ENCODE measurements around the gene MYPN.
"Not testable (repeated sequence)": the region's sequence is repeated elsewhere in the genome, so short reads cannot be mapped to it uniquely, and the experiment has no call there.

MYPN gene

DNA sequence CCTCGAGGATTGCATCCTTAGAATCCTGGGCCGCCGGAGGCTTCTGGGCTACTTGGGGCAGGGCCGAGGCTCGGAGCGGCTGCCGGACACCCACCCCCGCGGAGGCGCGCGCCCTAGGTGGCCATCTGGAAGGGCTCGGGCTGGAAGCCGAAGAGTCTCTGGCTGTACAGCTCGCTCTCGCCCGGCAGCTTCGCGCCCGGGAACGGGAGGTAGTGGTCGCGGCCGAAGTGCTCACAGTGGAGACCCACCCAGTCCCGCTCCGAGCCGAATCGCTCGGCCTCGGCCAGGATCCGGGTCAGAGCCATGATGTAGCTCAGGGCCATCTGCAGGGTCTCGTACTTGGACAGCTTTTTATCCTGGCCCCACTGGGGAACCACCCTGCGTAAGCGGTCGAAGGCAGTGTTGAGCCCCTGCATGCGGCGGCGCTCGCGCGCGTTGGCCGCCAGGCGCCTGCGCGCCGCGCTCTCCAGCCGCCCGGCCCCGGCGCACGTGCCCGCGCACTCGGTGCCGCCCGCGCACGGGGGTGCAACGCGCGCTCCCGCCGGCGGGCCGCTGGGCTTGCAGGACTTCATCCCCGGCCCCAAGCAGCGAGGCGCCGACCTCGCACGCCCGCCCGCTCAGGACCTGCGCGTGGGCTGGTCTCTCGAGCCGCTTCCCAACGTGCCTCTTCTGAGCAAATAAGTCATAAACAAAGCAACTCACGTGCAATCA is 122.0 kb downstream of the MYPN start:
- DNase-seq (ENCODE audit: low spot score): peak; percentile 39

DNA sequence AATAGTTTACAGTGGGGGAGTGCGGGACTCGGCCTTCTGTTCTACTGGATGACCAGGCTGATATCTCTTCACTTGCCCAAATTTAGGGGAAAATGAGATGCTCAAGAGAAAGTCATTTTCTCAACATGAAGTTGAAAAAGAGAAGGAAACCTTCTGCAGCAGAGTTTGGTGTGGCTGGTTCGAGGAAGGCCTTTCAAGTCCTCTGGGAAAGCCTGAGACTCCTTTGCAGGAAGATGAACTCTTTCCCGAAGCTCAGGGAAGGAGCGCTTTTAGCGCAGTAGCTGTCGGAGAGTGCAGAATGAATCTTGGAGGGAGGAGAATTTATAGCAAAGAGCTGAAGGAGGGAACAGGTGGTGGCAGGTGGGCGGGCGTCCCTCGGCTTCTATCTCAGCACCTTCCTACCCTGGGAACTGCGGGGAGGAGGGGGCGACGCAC is 122.5 kb downstream of the MYPN start, which contains the start of gene ATOH7:
Gene ATOH7, minus strand, starts transcription at position 297 of the 435 bp plus-strand sequence. CDS start 436 bp downstream, outside the sequence.
- DNase-seq (ENCODE audit: low spot score): no peak

DNA sequence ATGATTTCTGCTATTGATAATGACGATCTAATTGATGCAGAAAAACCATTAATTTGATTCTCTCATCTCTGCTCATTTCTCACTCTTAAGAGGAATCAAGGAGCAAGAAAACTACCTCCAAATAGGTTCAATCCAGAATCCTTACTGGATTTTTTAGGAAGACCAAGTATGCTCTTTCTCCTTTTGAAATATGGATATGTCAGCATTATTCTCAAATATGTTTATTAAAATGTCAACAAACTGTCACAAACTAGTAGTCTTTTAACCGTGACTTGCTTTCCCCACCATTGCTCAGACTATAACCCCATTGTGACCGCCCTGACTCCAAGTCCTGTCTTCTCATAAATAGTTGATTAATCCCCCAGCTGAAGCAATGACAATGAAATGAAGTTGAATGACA is 123.8 kb downstream of the MYPN start:
- DNase-seq (ENCODE audit: low spot score): no peak

DNA sequence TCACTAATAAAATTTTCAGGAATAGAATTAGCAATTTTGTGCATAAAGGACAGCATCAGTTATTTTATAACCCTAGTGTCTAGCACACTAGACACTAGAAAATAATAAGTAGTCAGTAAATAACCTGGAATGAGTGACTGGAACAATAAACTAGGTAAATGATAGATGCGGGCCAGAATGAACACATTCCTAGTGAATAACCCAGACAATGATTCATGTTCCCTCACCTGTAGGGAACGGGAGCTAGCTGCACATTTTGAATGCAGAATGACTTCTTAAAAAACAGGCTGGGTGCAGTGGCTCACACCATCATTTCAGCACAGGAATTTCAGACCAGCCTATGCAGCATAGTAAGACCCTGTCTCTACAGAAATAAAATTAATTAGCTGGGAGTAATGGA is 125.8 kb downstream of the MYPN start:
- no peak for DNase-seq (ENCODE audit: low spot score)

DNA sequence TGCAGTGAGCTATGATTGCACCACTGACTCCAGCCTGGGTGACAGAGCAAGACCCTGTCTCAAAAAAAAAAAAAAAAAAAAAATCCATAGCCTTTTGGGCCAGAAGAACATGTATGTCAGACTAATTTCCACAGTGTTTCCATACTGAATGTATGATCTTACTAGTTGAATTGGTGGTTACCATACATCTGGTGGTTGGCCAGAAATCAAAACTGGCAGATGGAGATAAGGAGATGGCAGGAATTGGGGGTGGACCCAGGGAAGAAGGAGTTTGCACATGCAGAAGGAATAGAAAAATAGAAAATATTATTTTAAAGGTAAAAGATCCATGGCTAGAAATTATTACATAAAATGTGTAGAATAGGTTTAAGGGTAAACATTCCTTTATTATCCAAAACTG is 126.3 kb downstream of the MYPN start:
- DNase-seq (ENCODE audit: low spot score): no peak

DNA sequence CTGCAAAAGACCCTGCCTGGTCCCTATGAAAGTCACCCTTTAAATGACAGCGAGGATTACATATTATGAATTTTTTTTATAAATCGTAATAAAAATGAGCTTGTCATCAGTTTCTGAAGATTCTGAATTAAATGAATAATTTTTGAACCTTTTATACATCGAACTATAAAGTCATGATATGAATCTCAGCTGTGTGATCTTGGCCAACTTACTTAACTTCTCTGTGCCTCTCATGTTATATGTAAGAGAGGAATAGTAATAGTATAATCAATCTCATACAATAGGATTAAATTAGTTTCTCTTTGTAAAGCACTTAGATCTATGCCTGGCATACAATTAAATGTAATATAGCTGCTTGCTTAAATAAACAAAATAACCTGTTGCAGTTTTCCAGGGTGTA is 127.9 kb downstream of the MYPN start:
- DNase-seq (ENCODE audit: low spot score): no peak

DNA sequence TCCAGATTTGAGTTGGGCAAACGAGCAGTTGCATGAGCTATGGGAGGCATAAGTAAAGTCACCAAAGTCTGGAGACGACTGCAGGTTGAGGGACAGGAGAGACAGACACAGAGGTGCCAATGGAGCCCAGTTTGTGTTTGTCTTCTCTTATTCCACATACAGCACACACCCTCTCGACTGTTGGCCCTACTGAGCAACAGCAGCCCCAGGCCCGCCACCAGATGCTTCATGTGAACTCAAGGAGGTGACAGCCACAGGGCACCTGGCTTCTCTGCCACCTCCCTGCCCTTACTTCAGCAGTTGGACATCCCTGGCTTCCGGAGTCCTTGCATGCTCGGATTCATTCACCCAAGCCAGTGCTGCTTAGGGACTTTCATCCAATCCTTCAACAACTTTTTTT is 129.1 kb downstream of the MYPN start:
- no peak for DNase-seq (ENCODE audit: low spot score)

DNA sequence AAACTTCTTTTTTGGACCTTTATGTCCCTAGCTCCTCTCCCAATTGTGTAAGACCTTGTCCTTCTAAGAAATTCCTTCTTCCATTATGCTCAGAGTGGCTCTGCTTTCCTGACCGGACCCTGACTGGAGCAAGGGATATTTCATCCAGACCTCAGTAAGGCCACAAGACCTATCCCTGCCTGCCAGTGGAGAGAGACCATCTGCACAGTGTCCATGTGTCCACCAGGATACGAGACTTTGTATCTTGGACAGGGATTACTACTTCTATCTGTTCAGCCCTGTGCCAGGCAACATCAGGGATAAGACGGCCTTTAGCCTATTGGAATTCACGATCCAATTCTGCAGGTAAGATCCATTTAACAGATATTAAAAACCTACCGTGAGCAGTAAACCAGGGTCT is 129.8 kb downstream of the MYPN start:
- no peak for DNase-seq (ENCODE audit: low spot score)

DNA sequence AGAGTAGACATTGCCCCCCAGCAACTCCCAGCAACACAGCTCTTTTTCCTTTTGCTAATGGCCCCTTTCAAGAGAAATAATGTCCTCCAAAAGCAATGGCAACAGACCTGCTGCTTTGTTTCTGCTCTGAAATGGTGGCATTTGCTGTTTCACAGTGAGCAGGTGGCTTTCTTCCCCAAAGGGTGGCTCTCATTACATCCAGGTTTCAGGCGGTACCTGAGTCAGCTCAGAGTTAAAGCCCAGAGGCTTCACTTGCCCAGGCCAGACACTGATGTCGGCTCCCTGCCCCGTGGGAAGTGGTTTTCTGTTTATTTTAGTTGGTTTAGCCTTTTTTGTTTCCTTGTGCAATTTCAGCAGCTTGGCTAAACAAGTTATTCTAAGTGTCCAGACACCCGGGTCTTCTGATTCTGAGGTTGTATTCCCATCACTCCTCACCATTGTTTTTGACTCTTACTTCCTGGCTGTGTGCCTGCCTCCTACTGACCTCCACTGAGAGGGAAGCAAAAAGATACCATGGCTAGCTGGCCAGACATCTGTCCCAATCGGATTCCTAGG is 130.4 kb downstream of the MYPN start:
- no peak for DNase-seq (ENCODE audit: low spot score)

DNA sequence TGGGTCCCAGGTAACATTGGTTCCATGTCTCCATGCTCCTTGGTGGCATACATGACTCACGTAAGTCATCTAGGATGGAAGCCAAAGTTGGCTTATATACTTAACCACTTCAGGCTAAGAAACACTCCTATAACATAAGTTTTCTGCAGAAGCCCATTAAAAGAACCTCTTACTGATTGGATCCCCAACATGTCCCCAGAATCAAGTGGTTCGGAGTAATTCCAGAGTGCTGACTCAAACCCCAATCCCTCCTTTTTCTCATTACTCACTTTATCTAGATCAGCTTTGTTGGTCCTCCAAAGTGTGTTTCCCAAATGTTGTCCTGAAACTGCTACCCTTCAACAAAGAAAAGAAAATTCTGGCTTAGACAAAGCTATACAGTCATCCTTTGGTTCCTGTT is 132.8 kb downstream of the MYPN start:
- no peak for DNase-seq (ENCODE audit: low spot score)

DNA sequence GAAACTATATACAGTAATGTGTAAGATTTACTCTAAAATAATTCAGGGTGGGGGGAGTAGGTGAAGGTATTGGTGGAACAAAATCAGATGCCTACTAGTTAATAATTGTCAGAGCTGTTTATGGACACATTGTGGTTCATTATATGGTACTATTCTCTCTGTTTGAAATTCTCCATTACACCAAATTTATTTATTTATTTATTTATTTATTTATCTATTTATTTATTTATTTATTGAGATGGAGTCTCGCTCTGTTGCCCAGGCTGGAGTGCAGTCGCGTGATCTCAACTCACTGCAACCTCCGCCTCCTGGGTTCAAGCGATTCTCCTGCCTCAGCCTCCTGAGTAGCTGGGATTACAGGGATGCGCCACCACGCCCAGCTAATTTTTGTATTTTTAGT is 137.1 kb downstream of the MYPN start:
- DNase-seq (ENCODE audit: low spot score): not testable (repeated sequence)

DNA sequence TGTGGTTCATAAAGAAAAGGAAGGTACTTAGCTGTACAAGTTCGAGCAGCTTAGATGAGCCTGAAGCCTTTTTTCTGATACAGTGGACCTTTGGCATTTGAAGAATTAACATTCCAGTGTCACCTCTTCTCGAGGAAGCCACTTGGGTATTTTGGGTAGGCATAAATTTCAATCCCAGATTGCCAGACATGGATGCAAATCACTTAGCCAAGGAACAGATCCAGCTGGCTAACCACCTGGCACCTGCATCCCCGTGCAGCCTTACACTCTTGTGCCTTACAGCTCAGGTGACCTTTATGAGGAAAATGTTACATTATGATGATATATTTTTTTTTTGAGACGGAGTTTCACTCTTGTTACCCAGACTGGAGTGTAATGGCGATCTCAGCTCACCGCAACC is 138.6 kb downstream of the MYPN start:
- no peak for DNase-seq (ENCODE audit: low spot score)

DNA sequence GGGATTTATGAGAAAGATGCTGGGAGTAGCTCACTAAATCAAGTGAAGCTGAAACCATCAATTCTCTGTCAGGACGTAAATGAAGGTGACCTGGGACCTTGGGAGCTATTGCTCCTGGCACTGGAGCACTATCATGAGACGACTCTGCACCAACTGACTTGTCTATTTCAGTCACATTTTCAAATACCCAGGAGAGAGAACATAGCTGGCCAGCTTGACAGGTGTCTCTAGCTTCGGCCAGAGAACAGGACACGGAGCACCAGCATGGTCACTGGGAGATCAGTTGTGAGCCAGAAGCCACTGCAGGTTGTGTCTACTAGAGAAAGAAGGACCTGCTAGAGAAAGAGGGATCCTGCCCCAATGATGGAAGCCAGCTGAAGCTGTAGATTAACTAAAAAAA is 140.0 kb downstream of the MYPN start:
- no peak for DNase-seq (ENCODE audit: low spot score)

DNA sequence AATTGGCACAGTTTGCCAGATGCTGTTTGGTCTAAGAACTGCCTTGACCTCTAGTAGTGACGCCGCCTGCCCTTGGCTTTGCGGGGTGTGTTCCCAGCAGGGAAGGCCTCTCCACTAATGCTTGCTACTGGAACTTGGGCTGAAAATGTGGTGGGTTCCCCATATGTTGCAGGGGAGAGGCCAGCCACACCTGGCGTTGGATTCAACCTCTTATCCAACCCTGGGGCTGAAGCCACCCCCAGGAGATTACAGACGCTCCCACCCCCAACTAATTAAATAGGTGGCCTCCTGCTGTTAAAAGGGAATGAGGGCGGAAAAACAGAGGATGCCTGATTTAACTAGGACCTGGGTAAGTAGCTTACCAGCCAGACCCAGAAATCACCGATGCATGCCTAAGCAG is 141.9 kb downstream of the MYPN start:
- no peak for DNase-seq (ENCODE audit: low spot score)

DNA sequence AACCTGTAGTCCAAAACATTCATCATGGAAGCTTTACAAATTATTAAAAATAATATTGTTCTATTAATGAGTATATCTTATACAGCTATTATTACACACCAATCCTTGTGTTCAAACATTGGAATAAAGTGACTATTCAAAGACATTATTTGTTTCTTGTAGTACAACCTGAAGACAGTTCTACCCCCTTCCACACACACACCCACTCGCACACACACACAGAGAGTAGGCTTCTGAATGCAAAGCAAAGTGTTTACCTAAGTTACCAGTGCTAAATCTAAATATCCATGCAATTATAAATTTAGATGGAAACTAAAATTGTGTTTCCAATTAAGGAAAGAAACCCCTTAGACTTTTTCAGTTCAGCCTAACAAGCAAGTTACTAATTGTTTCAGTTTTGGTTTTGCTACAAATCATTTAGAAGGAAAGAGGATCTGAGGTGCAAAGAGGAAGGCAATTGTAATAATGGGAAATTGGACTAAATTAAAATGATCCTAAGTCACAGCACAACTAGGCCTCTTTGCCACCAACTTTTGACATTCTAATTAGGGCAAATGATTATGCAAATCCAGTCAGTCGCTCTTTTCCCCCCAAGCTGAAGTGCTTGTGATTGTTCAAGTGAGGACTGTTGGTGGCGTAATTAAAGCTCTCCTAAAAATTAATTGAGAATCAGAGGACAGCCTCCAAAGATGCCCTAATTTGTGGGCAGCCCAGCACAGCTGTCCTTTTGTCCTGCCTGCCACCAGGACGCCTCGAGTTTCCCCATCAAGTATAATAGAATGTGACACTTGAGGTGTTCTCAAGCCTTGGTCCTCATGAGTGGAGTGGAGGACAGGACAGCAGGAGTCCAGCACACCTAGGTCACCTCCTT is 142.6 kb downstream of the MYPN start:
- no peak for DNase-seq (ENCODE audit: low spot score)

DNA sequence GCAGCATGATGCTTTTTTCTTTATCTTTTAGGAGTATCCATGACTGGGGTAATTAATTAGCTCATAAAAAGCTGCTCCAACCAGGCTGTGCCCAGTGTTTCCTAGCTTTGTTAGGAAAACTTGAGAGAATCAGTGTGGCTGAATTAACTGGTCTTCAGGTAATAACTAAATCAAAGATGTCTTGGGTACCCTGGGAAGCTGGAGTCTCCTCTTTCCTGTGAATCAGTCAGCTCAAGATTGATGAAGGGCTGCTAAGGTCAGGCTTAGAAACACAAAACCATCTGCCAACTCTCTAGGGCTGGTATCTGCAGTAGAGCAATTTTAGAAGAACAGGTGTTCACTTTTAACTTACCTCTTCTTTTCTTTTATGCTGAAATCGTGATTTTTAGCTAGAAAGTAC is 144.1 kb downstream of the MYPN start:
- no peak for DNase-seq (ENCODE audit: low spot score)

DNA sequence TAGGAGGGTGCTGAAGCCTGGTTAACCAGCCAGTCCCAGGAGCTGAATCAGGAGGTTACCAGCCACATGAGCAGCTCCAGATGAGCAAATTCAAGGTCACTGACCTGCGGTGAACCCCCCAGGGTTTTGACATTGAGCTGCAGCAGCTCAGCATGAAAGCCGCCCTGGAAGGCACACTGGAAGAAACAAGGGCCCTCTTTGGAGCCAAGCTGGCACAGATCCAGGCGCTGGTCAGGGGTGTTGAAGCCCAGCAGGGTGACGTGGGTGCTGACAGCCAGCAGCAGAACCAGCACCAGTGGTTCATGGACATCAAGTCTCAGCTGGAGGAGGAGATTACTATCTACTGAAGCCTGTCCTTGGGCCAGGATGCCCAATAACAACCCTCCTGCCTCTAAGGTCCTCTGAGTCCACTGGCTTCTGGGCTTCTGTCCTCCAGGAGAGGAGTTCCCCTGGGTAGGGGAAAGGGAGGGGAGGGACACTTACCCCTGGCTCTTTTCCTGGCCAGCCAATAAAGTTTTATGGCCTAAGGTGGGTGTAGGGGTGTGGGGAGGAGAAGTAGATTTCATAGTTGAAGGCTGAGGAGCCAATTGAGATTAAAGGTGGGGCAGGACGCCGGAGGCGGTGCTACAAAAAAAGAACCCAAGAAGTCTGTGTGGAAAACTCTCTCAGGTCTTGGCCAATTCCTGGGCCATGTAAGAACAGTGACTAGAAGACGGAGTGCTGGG is 152.0 kb downstream of the MYPN start:
- DNase-seq (ENCODE audit: low spot score): no peak

All from activated CD4-positive, alpha-beta T cell treated with anti-CD3 and anti-CD28 coated beads, Interleukin-2, Interleukin-4, amounts not matched to agents 100 ng/mL and 50 ng/mL, durations not matched to agents 16 hours and 8 hours (primary cell).